ENCODE data around the gene AHCYL1. TPM values are rescaled to one million over a fixed set of nuclear protein-coding genes. Genes with fewer than 3 reads are reported as not detected.

Gene AHCYL1
- total and polyA plus RNA-seq, 10 of the 15 experiments (the other 5 are each of a cell fraction or from before 2014, with no cell fraction given): 24.7 to 73.6 (median 46.8) TPM

DNA sequence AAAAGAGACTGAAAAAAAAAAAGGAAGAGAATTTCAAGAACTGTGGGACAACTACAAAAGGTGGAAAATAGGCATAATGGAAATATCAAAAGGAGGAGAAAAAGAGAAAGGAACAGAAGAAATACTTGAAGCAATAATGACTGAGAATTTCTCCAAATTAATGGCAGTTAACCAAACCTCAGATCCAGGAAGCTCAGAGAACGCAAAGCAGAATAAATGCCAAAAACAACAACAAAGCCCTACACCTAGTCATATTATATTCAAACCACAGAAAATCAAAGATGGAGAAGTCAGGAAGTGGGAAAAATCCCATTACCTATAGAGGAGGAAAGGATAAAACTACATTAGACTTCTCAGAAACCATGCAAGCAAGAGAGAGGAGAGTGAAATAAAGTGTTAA is 20.7 kb upstream of the AHCYL1 start:
- no peak for DNase-seq (ENCODE audit: low read depth, low spot score)
- no peak for ATAC-seq
- intact Hi-C loops (cut with micrococcal nuclease; ENCODE audit: unreplicated experiment) (no loop called here), in situ Hi-C loops (cut with MboI) (no loop called here)
- ChIA-PET POLR2A (no interaction called here), CTCF (no interaction called here), RAD21 (ENCODE audit: unreplicated experiment) (no interaction called here), SMC1A (ENCODE audit: uncharacterized antibody, unreplicated experiment) (no interaction called here)
- no TSS peak for BruUV-seq (replicated peaks)
- Histone ChIP-seq H2AFZ (ENCODE audit: control insufficient read depth, low read depth, low read length) (no peak overlapping the region), H3K36me3 (ENCODE audit: control insufficient read depth in 2 of 2, insufficient read depth in 2 of 2, low read length in 1 of 2) (no peaks in the 10 kb centered on the region), H3K4me3 (no peak overlapping the region), H3K9ac (ENCODE audit: control insufficient read depth, insufficient read depth, low read length) (no peak overlapping the region), H3K4me1 (ENCODE audit: control insufficient read depth, insufficient read depth, low read length) (no peaks in the 10 kb centered on the region), H3K79me2 (ENCODE audit: control insufficient read depth, insufficient read depth, low read length) (no peaks in the 10 kb centered on the region), H3K4me2 (ENCODE audit: control insufficient read depth, insufficient read depth) (no peak overlapping the region), H3K27me3 (replicated peaks in 1 of 2; ENCODE audit: control insufficient read depth in 2 of 2, insufficient read depth in 2 of 2, low read length in 1 of 2) (no peaks in the 10 kb centered on the region), H3K27ac (ENCODE audit: control insufficient read depth, insufficient read depth) (no peak overlapping the region), H3K9me3 (replicated peaks; ENCODE audit: control insufficient read depth, insufficient read depth, low read length) (no peaks in the 10 kb centered on the region), H4K20me1 (ENCODE audit: control insufficient read depth, insufficient read depth) (no peaks in the 10 kb centered on the region)
- 100% methylated on average over 1 of the region's 1 CpG for WGBS (ENCODE audit: insufficient coverage, insufficient replicate concordance, low lambda C conversion rate, missing lambda C conversion rate)
- FAIRE-seq: no peak
- TF ChIP-seq CBX3 (IDR thresholded peaks at IDR 0.05; ENCODE audit: borderline replicate concordance, low read depth) (no peak), GATAD2B (conservative IDR thresholded peaks at IDR 0.05; ENCODE audit: low read depth) (no peak), ZNF274 (IDR thresholded peaks at IDR 0.05; ENCODE audit: insufficient read depth, insufficient read length) (no peak), MTA2 (IDR thresholded peaks at IDR 0.05; ENCODE audit: low read depth) (no peak), CHD2 (IDR thresholded peaks at IDR 0.05; ENCODE audit: borderline replicate concordance, low read depth, low read length) (no peak), YBX1 (IDR thresholded peaks at IDR 0.05) (no peak), NR2C1 (IDR thresholded peaks at IDR 0.05) (no peak), POLR2AphosphoS5 (IDR thresholded peaks at IDR 0.05; ENCODE audit: low read length) (no peak), RAD51 (IDR thresholded peaks at IDR 0.05) (no peak), ZNF384 (IDR thresholded peaks at IDR 0.05; ENCODE audit: borderline replicate concordance, low read depth, low read length) (no peak)
- TF ChIP-seq, protein P1, sequence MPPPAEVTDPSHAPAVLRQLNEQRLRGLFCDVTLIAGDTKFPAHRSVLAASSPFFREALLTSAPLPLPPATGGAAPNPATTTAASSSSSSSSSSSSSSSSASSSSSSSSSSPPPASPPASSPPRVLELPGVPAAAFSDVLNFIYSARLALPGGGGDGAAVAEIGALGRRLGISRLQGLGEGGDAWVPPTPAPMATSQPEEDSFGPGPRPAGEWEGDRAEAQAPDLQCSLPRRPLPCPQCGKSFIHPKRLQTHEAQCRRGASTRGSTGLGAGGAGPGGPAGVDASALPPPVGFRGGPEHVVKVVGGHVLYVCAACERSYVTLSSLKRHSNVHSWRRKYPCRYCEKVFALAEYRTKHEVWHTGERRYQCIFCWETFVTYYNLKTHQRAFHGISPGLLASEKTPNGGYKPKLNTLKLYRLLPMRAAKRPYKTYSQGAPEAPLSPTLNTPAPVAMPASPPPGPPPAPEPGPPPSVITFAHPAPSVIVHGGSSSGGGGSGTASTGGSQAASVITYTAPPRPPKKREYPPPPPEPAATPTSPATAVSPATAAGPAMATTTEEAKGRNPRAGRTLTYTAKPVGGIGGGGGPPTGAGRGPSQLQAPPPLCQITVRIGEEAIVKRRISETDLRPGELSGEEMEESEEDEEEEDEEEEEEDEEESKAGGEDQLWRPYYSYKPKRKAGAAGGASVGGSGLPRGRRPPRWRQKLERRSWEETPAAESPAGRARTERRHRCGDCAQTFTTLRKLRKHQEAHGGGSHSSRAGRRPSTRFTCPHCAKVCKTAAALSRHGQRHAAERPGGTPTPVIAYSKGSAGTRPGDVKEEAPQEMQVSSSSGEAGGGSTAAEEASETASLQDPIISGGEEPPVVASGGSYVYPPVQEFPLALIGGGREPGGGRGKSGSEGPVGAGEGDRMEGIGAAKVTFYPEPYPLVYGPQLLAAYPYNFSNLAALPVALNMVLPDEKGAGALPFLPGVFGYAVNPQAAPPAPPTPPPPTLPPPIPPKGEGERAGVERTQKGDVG (CRISPR knock-in tag; IDR thresholded peaks at IDR 0.05): no peak
- TF ChIP-seq, protein P2, sequence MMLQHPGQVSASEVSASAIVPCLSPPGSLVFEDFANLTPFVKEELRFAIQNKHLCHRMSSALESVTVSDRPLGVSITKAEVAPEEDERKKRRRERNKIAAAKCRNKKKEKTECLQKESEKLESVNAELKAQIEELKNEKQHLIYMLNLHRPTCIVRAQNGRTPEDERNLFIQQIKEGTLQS (IDR thresholded peaks at IDR 0.05; ENCODE audit: borderline replicate concordance, extremely low read depth, low read depth, low read length): no peak
- TF ChIP-seq, protein P3, sequence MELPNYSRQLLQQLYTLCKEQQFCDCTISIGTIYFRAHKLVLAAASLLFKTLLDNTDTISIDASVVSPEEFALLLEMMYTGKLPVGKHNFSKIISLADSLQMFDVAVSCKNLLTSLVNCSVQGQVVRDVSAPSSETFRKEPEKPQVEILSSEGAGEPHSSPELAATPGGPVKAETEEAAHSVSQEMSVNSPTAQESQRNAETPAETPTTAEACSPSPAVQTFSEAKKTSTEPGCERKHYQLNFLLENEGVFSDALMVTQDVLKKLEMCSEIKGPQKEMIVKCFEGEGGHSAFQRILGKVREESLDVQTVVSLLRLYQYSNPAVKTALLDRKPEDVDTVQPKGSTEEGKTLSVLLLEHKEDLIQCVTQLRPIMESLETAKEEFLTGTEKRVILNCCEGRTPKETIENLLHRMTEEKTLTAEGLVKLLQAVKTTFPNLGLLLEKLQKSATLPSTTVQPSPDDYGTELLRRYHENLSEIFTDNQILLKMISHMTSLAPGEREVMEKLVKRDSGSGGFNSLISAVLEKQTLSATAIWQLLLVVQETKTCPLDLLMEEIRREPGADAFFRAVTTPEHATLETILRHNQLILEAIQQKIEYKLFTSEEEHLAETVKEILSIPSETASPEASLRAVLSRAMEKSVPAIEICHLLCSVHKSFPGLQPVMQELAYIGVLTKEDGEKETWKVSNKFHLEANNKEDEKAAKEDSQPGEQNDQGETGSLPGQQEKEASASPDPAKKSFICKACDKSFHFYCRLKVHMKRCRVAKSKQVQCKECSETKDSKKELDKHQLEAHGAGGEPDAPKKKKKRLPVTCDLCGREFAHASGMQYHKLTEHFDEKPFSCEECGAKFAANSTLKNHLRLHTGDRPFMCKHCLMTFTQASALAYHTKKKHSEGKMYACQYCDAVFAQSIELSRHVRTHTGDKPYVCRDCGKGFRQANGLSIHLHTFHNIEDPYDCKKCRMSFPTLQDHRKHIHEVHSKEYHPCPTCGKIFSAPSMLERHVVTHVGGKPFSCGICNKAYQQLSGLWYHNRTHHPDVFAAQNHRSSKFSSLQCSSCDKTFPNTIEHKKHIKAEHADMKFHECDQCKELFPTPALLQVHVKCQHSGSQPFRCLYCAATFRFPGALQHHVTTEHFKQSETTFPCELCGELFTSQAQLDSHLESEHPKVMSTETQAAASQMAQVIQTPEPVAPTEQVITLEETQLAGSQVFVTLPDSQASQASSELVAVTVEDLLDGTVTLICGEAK (IDR thresholded peaks at IDR 0.05; ENCODE audit: borderline replicate concordance): no peak

Data from GM12878 (cell line).